HG02884 (cell line): ENCODE data around the gene TRERF1.

Experiments used
- ATAC-seq: cut with Tn5 transposase; IDR thresholded peaks from one replicate; pipeline ENCODE4 v1.9.1; 2021; ENCODE audit warnings: mild to moderate bottlenecking, moderate library complexity; ENCODE audit not compliant: unreplicated experiment

Gene TRERF1

GRCh38 chr6:42368181-42368580, 83.5 kb downstream of the TRERF1 start:
- peak; percentile 37 for ATAC-seq

GRCh38 chr6:42367353-42368011, 84.2 kb downstream of the TRERF1 start:
- peak; percentile 63 for ATAC-seq

GRCh38 chr6:42366999-42367352, 84.8 kb downstream of the TRERF1 start:
- ATAC-seq = no peak

GRCh38 chr6:42366011-42366705, 85.6 kb downstream of the TRERF1 start:
- no peak for ATAC-seq

GRCh38 chr6:42365021-42365420, 86.7 kb downstream of the TRERF1 start:
- ATAC-seq = no peak

- ATAC-seq = no peak
These were observed 87.5 kb downstream of the TRERF1 start for GRCh38 chr6:42363926-42364849.

- no peak for ATAC-seq
These were observed 90.7 kb downstream of the TRERF1 start for GRCh38 chr6:42361036-42361435.

- no peak for ATAC-seq
These were observed 92.7 kb downstream of the TRERF1 start for GRCh38 chr6:42359021-42359420.

GRCh38 chr6:42355416-42355815, 96.3 kb downstream of the TRERF1 start:
- ATAC-seq = no peak

- ATAC-seq = no peak
These were observed 97.0 kb downstream of the TRERF1 start for GRCh38 chr6:42354702-42355101.

GRCh38 chr6:42352856-42353564, 98.7 kb downstream of the TRERF1 start:
- ATAC-seq = no peak

- ATAC-seq = no peak
These were observed 100.8 kb downstream of the TRERF1 start for GRCh38 chr6:42350911-42351310.

- ATAC-seq = no peak
These were observed 101.8 kb downstream of the TRERF1 start for GRCh38 chr6:42349753-42350511.

GRCh38 chr6:42347456-42347855, 104.3 kb downstream of the TRERF1 start:
- no peak for ATAC-seq

GRCh38 chr6:42345696-42346416, 105.9 kb downstream of the TRERF1 start:
- no peak for ATAC-seq

GRCh38 chr6:42344756-42345155, 107.0 kb downstream of the TRERF1 start:
- ATAC-seq = no peak

- ATAC-seq = no peak
These were observed 109.8 kb downstream of the TRERF1 start for GRCh38 chr6:42341771-42342553.

GRCh38 chr6:42341221-42341620, 110.5 kb downstream of the TRERF1 start:
- ATAC-seq = no peak

GRCh38 chr6:42340511-42340910, 111.2 kb downstream of the TRERF1 start:
- no peak for ATAC-seq
